NK-92 (cell line): ENCODE measurements around the gene PDE1C.

Experiments used
- DNase-seq: peaks from one replicate; lab custom pipeline; 2025; ENCODE audit not compliant: unreplicated experiment; lab: John Stamatoyannopoulos, UW

PDE1C gene

GRCh38 chr7:31997423-31997822, 72.8 kb downstream of the PDE1C start:
- no peak for DNase-seq

GRCh38 chr7:31995134-31995533, 75.1 kb downstream of the PDE1C start:
- no peak for DNase-seq

DNA sequence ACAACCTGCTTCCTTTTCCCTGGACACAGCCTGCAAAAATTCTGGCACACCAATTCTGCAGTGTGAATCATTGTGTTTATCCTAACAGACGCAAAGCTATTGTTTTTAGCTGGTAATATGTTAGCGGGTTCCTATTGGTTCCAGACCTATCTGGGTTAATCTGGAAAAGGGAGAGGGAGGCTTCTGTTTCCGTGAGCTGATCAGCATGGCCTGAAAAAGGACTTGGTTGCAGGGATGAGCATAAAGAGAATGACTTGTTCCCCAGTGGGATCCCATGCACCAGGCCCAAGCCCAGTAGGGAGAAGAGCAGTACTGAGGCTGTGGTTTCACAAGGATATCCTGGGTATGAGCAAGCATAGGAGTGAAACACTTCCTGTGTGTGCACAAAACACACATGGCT, 78.4 kb downstream of the PDE1C start:
- DNase-seq = no peak

- DNase-seq = no peak
Measured at GRCh38 chr7:31991406-31991805, 78.8 kb downstream of the PDE1C start.

- no peak for DNase-seq
Measured at GRCh38 chr7:31986878-31987518, 83.2 kb downstream of the PDE1C start.

DNA sequence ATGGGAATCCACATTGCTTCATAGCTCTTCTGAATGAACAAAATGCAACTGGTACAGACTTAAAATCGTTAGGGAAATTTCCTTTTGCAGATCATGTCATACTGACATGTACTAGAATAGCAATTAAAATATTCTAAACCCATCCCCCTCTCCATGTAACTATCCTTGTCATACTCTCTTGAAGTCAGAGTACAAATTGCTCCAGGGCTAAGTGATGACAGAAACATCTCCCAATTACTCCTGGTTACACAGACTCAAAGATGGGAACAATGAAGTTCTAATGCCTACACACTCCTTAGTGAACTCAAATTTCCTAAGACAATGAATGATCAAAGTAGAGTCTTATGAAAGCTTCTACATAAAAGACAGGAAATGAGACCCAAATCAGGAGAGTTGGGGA, 87.2 kb downstream of the PDE1C start:
- no peak for DNase-seq

DNA sequence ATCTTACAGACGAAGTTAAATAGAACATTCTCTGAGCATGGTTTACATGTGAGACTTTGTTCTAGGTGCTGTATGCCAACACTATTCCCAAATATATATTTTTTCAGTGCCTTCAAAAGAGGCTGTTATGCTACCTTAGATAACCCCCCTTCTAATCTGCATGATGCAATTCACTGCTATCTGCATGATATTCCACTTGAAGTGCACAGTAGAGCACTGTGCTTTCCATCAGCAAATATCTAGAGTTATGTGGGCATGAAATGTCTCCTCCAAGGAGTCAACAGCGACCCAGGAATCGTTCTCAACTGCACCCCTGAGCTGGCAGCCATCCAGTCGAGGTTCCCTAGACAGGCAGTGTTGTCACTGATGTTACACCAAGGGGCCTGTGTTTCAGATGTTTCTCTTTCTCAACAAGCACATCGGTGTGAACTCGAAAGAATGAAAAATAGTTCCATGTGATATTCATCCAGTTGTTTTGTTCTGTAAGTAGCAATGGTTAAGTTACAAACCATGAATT, 88.3 kb downstream of the PDE1C start:
- DNase-seq = no peak

GRCh38 chr7:31979690-31980330, 90.4 kb downstream of the PDE1C start:
- DNase-seq = no peak

DNA sequence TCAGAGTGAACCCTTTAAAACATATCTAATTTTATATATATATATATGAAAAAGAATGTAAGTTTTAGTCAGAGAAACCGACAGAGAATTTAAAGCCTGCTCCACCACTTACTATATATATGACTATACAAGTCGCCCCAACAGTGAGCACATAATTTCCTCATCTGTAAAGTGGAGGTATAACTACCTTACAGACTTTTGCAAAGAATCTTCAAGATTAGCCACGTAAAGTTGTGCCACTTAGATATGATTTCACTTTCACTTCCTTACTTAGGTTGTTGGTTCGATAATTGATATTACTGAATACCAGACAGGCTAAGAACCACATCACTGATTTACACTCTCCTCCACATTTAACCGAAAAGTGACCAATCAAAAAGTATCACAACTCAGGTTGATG, 94.7 kb downstream of the PDE1C start:
- DNase-seq = no peak

- DNase-seq = no peak
Measured at GRCh38 chr7:31974351-31974750, 95.9 kb downstream of the PDE1C start.

- no peak for DNase-seq
Measured at GRCh38 chr7:31971049-31971667, 99.0 kb downstream of the PDE1C start.

- no peak for DNase-seq
Measured at GRCh38 chr7:31970501-31970900, 99.7 kb downstream of the PDE1C start.

GRCh38 chr7:31963569-31964175, 106.5 kb downstream of the PDE1C start:
- DNase-seq = no peak

- DNase-seq = no peak
Measured at GRCh38 chr7:31962246-31962645, 108.0 kb downstream of the PDE1C start.

- no peak for DNase-seq
Measured at GRCh38 chr7:31958226-31958625, 112.0 kb downstream of the PDE1C start.

GRCh38 chr7:31957756-31958155, 112.5 kb downstream of the PDE1C start:
- DNase-seq = no peak

DNA sequence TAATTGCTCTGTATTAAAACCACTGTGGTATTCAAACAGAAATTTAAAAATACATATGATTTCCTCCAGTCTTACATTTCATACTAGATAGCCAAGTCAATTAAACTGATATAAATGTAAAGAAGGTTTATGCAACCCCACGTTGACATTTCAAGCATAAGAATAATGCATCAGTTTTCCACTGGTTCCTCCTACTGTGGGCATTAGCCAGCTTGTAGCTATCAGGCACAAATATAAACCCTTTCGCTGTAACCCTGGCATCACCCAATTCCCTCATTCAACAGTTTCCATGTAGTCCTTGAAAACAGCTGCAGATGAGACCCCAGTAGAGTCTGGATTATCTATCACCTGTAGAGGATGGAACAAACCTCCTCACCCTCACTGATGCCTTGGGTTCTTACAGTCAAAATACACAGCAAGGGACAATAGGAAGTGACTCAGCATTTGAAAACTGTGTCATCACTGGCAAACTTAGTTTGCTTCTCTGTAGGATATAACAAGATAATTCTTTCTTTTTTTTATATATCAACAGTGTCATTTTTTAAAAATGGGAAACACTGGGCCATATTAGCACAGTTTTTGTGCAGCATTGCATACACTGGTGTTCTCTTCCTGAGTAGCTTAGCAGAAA, 113.0 kb downstream of the PDE1C start:
- DNase-seq = no peak

DNA sequence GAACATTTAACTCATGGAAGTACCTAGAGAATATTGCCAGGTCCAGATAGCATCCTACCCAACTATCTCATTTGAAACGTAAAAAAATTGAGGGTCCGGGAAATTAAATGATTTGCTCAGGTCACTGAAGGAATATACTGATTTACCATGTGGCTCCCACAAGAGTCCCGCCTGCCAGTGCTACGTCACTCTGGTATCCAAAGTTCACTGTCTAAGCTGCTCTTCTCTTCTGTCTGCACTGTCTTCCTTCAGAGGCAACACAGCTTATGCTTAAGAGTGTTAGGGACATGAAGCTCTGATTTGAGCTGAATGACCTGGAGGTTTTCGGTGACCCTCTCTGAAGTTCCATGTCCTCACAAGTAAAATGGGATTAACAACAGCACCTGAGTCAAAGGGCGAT, 114.6 kb downstream of the PDE1C start:
- no peak for DNase-seq

DNA sequence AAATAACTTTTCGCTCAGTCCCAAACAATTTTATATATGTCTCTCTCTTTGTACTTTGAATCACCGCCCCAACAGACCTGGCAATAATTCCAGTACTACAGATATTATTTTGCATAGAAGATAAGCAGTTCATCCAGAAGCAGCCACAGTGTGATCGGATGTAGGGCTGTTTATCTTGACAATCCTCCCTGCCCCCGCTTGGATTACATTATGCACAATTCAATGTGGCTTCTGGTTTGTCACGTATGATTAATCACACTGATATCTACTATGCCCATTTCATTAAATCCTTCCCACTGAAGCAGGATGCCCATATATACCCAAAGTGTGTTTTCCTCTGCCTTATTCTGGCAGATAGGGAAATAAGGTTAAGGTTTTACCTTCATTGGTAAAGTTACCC, 115.2 kb downstream of the PDE1C start:
- no peak for DNase-seq

GRCh38 chr7:31954500-31954899, 115.7 kb downstream of the PDE1C start:
- no peak for DNase-seq

DNA sequence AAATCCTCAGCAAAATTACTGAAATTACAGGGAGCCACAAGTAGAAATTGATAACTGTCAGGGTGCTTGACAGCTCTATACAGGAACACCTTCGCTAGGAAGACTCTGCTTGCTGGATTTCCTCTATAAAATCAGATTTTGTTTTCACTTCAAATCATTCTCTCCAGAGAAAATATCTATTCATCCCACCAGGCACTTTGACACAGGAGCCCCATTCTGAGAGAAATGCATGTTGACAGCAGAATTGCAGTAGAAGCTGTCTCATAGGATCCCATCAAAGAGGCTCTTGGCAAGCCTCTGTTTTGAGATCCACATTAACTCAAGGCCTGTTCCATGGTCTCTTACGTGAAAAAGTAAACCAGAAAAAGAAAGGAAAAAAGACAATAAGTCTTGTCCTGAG, 116.8 kb downstream of the PDE1C start:
- DNase-seq = no peak
